Measurements from ENCODE around the gene POLG.
"Not testable (repeated sequence)": the region's sequence is repeated elsewhere in the genome, so short reads cannot be mapped to it uniquely, and the experiment has no call there.

Gene POLG

DNA sequence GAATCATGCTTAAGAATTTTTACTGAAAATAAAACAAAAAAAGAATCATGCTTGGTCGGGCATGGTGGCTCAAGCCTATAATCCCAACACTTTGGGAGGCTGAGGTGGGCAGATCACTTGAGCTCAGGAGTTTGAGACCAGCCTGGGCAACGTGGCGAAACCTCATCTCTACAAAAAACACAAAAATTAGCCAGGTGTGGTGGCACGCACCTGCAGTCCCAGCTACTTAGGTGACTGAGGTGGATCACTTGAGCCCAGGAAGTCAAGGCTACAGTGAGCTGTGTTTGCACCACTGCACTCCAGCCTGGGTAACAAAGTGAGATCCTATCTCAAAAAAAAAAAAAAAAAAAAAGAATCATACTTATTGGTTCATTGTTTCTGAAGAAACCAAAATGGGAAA, 57.3 kb downstream of the POLG start:
- not testable (repeated sequence) for DNase-seq

Measured in stimulated activated CD8-positive, alpha-beta memory T cell treated with anti-CD3 and anti-CD28 coated beads, Interleukin-4, amount 100 ng/mL, for 48 hours (primary cell).